DOHH2 (cell line): ENCODE results near the gene CADPS2.

Source experiments
- H3F3A ChIP-seq: fragments of 200-600 bp; sonication (generic), shearing (Covaris generic); 2 replicates; pipeline ENCODE4 v1.6.0; 2016; ENCODE audit warnings: antibody characterized with exemption, mild to moderate bottlenecking; ENCODE audit not compliant: control insufficient read depth, insufficient read depth
- H3K27ac ChIP-seq: fragments of 200-600 bp; sonication (generic); 2 replicates; pipeline ENCODE4 v1.5.1; 2014; ENCODE audit warnings: low read depth, mild to moderate bottlenecking, low read length, moderate library complexity
- H3K27me3 ChIP-seq: fragments of 200-600 bp; sonication (generic); 2 replicates; pipeline ENCODE4 v1.6.1; 2014; ENCODE audit warnings: mild to moderate bottlenecking, low read length, mixed read lengths; ENCODE audit not compliant: control insufficient read depth
- H3K36me3 ChIP-seq: fragments of 200-600 bp; sonication (generic); 2 replicates; pipeline ENCODE4 v1.6.1; 2014; ENCODE audit warnings: mild to moderate bottlenecking, low read length, moderate library complexity, mixed read lengths; ENCODE audit not compliant: control insufficient read depth
- H3K4me1 ChIP-seq: fragments of 200-600 bp; sonication (generic); 2 replicates; pipeline ENCODE4 v1.6.1; 2014; ENCODE audit warnings: mild to moderate bottlenecking, low read length, mixed read lengths; ENCODE audit not compliant: control insufficient read depth
- H3K4me2 ChIP-seq: fragments of 200-600 bp; sonication (generic); 2 replicates; pipeline ENCODE4 v1.6.0; 2014; ENCODE audit warnings: mild to moderate bottlenecking, low read length, moderate library complexity
- H3K4me3 ChIP-seq: fragments of 200-600 bp; sonication (generic); 2 replicates; pipeline ENCODE4 v1.5.1; 2014; ENCODE audit warnings: mild to moderate bottlenecking, low read length, mixed read lengths
- H3K79me2 ChIP-seq: fragments of 200-600 bp; sonication (generic); 2 replicates; pipeline ENCODE4 v1.6.1; 2014; ENCODE audit warnings: mild to moderate bottlenecking, low read length, mixed read lengths; ENCODE audit not compliant: control insufficient read depth
- H3K9me2 ChIP-seq: fragments of 200-600 bp; sonication (generic); replicated peaks from 2 replicates; pipeline ENCODE4 v1.6.1; 2014; ENCODE audit warnings: mild to moderate bottlenecking, low read length, mixed read lengths; ENCODE audit not compliant: control insufficient read depth
- H3K9me3 ChIP-seq: fragments of 200-600 bp; sonication (generic); 2 replicates; pipeline ENCODE4 v1.6.1; 2014; ENCODE audit warnings: antibody characterized with exemption, low read length, mixed read lengths; ENCODE audit not compliant: control insufficient read depth, insufficient read depth
- H4K20me1 ChIP-seq: fragments of 200-600 bp; sonication (generic); 2 replicates; pipeline ENCODE4 v1.6.0; 2014; ENCODE audit warnings: low read depth, mild to moderate bottlenecking, antibody characterized with exemption, low read length, moderate library complexity; ENCODE audit not compliant: control insufficient read depth, insufficient read depth
- EZH2phosphoT487 ChIP-seq: fragments of 200-600 bp; sonication (generic); IDR thresholded peaks from 2 replicates; pipeline ENCODE4 v1.6.1; 2017; ENCODE audit warnings: borderline replicate concordance, mild to moderate bottlenecking, antibody characterized with exemption, low read length, moderate library complexity, mixed read lengths
- TF ChIP-seq, protein P1 (sequence below): fragments of 200-600 bp; sonication (generic); IDR thresholded peaks from one replicate; pipeline ENCODE4 v1.5.1; 2014; ENCODE audit warnings: antibody characterized with exemption, mild to moderate bottlenecking, low read depth, low read length; ENCODE audit not compliant: poor library complexity, severe bottlenecking

The CADPS2 gene

DNA sequence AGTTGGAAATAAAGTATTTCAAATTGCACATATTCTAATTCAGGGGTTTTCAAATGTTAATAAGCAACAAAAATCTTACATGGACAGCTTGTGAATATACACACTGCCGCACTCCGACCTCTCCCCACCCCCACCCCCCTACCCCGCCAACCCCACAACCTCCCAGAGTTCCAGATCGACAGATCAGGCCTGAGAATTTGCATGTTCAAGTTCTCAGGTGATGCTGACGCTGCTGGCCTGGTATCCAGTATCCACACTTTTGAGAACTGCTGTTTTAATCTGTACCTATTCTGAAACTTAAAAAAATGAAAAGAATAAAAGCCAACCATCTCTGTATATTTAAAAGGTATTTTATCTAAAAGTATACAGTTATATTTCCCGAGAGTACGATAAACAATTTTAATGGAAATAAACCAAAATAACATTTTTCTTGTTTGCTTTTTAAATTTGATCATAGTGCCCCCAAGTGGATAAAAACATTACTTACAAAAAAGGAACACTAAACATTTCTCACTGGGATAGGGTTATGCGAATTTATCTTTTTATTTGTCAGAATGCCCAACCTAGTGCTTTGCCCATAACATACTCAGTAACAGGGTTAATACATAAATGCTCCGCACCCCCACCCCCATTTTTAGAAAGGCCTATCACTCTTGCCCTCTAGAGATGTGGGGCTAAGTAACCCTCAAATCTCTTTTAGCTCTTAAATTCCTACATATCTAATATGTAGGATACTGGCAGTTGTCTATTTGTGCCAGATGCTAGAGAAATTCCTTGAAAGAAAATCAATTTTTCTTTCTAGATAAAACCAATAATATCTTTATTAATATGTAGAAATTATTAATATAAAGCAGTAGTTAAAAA lies 353.6 kb downstream of the CADPS2 start:
- H4K20me1 ChIP-seq: no peaks in the 10 kb centered on the region
- H3K27me3 ChIP-seq: peaks cover 2% of the 10 kb centered on the region; the same call in 1 of the 2 replicates
- H3K79me2 ChIP-seq: no peaks in the 10 kb centered on the region
- no peak overlapping the region for H3K4me2 ChIP-seq
- H3F3A ChIP-seq: 0 out of 2 replicates have a peak, but pooled peaks cover 2% of the 10 kb centered on the region
- H3K9me3 ChIP-seq: no peaks in the 10 kb centered on the region
- TF ChIP-seq, protein P1, sequence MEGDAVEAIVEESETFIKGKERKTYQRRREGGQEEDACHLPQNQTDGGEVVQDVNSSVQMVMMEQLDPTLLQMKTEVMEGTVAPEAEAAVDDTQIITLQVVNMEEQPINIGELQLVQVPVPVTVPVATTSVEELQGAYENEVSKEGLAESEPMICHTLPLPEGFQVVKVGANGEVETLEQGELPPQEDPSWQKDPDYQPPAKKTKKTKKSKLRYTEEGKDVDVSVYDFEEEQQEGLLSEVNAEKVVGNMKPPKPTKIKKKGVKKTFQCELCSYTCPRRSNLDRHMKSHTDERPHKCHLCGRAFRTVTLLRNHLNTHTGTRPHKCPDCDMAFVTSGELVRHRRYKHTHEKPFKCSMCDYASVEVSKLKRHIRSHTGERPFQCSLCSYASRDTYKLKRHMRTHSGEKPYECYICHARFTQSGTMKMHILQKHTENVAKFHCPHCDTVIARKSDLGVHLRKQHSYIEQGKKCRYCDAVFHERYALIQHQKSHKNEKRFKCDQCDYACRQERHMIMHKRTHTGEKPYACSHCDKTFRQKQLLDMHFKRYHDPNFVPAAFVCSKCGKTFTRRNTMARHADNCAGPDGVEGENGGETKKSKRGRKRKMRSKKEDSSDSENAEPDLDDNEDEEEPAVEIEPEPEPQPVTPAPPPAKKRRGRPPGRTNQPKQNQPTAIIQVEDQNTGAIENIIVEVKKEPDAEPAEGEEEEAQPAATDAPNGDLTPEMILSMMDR: peak; percentile 55
- no peak for TF ChIP-seq EZH2phosphoT487
- no peak overlapping the region for H3K4me3 ChIP-seq
- no peak overlapping the region for H3K27ac ChIP-seq
- H3K36me3 ChIP-seq: no peaks in the 10 kb centered on the region
- no peaks in the 10 kb centered on the region for H3K4me1 ChIP-seq
- H3K9me2 ChIP-seq: no peaks in the 10 kb centered on the region

DNA sequence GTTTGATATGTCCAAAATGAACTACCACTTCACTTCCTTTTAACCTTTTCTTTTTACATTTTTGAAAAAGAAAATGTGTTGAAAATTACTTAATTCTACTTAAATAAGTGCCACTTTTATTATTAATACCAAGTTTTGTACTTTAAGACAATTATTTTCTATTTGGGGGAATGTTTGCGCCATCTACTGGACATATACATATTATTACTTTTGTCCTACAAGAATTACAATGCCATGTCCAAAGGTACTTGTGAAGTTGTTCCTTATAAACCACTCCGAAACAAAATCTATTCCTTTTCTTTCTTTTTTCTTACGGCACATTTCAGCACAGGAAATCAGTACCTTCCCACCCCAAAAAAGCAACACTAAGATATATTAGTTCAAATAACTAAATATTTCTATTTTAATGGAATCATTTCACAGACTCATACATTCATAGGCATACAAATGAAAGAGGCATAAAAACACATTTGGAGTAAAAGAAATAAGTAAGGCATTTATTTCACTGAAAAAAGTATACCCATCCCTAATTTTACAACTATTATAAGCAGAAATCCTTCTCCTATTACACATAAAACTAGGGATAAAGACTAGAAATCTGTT lies 357.3 kb downstream of the CADPS2 start:
- Histone ChIP-seq H4K20me1 (no peaks in the 10 kb centered on the region), H3K27ac (no peak overlapping the region), H3K36me3 (no peaks in the 10 kb centered on the region), H3K27me3 (no peaks in the 10 kb centered on the region), H3K9me3 (no peaks in the 10 kb centered on the region), H3F3A (no peaks in the 10 kb centered on the region), H3K79me2 (no peaks in the 10 kb centered on the region), H3K4me2 (no peak overlapping the region), H3K4me1 (no peaks in the 10 kb centered on the region), H3K9me2 (no peaks in the 10 kb centered on the region), H3K4me3 (no peak overlapping the region)
- no peak for TF ChIP-seq EZH2phosphoT487
- TF ChIP-seq, protein P1: peak; percentile 74

DNA sequence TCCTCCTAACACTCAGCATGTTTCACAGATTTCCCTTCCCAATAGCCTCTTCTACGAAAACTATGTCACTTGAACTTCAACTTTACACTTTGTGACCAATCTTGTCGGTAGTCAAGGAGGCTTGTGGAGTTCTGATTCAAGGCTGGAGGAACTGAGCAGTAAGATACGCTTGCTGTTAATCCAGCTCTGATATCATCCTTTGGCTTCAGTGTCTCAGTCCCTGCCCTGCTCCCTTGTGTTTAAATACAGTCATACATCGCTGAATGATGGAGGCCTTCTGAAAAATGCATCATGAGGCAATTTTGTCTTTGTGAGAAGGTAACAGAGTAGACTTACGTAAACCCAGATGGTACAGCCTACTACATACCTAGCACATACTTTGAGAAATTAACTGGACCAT lies 360.9 kb downstream of the CADPS2 start:
- Histone ChIP-seq H3F3A (no peaks in the 10 kb centered on the region), H4K20me1 (no peaks in the 10 kb centered on the region), H3K4me3 (no peak overlapping the region), H3K4me1 (no peaks in the 10 kb centered on the region), H3K9me2 (no peaks in the 10 kb centered on the region), H3K4me2 (no peak overlapping the region), H3K9me3 (no peaks in the 10 kb centered on the region), H3K36me3 (no peaks in the 10 kb centered on the region), H3K27ac (no peak overlapping the region), H3K27me3 (no peaks in the 10 kb centered on the region), H3K79me2 (no peaks in the 10 kb centered on the region)
- no peak for TF ChIP-seq EZH2phosphoT487
- TF ChIP-seq, protein P1: no peak
